ENCODE data around the gene CNTN4.

The CNTN4 gene

DNA sequence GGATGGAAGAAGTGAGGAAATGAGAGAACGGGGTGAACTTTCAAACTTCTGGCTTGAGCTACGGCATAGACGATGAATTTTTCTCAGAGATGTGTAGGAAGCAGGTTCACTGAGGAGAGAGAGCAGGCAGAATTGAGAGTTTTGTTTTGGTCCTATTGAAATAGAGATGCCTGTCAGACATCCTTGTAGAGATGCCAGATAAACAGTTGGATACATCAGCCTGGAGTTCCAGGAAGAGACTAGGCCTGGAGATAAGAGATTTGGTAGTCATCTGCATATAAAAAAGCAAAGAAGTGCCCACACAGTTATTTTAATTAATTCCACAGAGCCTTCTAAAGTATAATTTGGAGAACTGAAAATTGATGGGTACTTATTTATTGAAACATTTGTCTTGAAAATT is 515.9 kb downstream of the CNTN4 start:
- DNase-seq: no peak

DNA sequence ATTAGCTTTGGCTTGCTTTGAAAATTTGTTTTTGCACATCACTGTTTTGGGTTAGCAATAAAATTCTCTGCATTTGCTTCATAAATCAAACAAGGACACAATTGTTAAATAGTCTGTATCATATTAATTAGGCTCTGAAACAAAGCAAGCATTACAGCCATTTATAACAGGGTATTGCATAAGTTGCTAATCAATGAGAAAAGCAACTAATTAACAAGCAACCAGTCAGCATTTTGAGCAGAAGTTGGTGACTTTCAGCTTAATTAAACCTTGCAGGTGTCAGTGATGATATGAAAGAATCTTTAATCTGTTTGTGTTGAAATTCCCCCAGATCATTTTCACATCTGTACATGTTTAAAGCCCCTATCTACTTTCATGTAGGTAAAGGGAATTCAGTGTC is 516.4 kb downstream of the CNTN4 start:
- no peak for DNase-seq

DNA sequence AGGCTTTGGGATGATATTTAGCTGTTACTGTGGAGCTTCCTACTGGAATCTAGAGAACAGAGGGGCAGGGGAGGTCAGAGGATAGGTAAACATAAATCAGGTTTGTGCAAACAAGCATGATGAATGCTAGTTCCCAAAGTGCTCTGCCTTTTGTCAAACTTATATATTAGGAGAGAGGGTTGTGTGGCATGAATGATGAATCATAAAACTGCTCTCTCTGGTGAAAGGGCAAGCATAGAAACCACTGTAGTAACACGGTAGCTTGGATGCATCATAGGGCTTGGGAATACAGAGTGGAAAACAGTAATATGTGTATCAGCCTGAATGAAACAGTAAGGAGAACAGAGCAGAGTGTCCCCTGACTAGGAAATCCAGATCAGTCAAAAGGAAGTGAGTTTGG is 524.8 kb downstream of the CNTN4 start:
- no peak for DNase-seq

DNA sequence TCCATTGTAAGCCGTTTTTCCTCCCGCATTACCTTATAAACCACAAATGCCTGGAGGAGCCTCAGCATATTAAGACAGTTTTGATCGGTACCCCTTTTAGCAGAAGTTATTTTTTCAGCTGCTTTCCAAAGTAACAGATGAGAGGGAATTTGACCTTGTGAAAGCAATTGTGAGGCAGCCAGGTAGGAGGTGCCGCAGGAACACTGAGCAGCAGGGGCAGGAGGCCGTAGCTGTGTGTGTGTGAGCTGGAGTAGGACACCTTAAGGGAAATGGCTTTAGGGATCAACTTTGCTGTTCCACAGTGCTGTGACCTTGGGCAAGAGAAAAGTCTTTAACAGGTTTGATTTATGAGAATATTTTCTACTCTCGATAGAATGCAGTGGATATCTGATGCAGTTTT is 529.5 kb downstream of the CNTN4 start:
- no peak for DNase-seq

DNA sequence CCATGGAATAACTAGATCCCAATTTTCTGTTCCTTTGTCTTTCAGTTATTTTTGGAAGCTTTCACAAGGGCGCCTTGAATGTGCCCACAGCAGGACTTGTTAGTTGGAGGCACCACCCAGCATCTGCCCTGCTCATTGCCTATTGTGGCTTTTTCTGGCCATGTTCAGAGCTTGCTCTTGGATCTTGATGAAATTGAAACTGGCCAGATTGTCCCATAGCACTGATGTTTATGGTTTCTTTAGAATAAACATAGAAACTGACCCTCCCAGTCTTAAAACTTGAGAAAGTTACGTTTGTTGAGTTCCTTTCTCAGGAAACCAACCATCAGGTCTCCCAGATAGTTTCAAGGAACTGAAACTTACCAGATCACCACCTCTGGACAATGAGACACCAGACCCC is 536.8 kb downstream of the CNTN4 start:
- DNase-seq: no peak

DNA sequence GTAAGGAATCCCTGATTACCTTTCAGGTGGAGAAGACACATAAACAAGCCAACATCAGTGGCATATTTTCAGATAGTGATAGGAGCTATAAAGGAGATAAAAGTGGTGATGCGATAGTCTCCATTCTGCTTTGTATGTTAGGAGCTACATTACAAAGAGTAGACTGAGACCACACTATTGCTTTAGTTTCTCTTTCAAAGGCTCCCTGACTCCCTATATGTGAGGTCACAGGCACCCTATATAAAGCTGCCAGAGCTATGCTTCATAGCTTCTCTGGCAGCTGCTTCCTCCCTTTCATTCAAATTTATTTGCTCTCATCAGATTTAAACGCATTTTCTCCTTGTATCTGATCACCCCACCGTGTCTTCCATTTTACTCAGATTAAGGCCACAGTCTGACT is 544.9 kb downstream of the CNTN4 start:
- DNase-seq: no peak

DNA sequence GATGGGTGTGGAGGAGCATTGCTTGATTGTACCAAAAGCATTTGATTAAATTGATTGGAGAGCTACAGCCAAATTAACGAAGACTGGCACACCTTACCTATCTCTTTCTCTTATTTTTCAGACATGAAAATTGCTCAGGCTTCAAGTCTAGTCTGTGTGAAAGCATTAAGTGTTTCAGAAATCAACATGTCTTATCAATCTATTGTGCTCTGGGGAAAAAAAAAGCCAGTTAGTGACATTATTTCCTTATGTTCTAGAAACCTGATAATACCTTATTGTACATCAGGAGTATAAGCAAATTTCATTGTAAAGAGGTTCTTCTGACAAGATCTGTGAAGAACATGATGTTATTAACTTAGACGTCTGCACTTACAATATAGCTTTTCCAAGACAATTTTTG is 546.3 kb downstream of the CNTN4 start:
- no peak for DNase-seq

DNA sequence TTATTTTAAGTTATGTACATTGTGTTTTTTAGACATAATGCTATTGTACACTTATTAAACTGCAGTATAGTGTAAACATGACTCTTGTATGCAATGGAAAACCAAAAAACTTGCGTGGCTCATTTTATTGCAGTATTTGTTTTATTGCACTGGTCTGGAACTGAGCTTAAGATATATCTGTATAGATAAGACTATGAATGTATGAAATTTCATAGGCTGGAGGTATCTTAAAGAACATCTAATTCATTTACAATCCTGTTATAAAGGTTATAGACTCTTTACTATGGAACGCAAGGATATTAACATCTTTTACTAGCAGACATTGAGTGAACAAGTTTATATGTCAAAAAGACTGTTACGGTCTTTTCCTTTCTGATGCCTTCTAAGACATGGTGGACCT is 552.1 kb downstream of the CNTN4 start:
- DNase-seq: no peak

DNA sequence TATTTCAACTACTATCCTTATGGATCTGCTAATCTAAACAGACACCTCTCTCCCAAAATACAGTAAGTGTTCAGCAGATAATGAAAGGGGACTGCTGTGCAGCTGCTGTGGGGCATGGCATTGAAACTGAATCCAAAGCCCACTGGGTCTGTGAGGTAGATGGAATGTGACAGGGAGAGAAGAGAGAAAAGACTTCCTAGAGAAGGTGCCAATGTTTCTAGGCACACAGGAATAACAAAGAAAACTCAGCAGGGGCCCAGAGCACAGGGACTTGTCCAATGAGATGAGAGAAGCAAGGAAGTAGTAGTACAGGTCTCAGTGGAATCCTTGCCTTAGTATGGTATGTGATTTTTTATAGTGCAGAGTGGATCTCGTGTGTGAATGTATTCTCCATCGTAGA is 553.7 kb downstream of the CNTN4 start:
- DNase-seq: no peak

DNA sequence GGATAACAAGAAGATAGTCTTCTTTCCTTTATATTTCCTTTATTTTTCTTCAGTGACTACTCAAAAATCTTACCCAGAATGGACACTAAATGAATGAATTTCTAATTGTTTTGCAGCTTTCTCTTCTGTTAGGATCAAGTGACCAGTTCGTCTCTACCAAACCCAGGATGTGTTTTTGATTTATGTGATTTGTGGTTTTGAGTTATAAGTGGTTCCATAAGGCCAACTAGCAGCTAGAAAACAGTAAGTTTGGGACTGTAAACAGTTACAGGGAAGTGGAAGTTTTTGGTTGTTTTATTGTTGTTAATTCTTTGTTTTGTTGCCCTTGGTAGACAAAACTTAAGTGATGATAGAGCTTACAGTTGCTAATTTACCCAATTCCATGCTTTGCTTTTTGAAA is 555.0 kb downstream of the CNTN4 start:
- no peak for DNase-seq

DNA sequence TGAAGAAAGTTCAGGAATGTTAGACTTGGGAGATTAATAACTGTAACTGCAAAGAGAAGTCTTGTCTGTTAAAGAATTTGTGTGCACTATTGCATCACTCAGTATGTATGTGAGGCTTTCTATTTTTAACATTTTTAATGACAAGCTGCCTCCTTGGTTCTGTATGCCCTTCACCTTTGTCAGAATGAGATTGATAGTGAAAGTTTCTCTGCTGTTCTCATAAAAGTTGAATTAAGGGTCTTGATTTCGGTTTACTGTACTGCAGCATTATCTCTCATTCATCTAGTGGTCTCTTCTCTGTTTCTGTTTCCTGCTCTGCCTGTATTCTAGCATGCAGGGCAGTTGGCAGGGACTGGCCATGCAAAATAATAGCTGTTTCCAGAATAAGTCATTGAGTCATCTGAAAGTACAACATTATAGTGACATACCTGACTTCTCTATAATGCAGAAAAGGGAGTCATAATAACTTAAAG is 556.6 kb downstream of the CNTN4 start:
- no peak for DNase-seq

DNA sequence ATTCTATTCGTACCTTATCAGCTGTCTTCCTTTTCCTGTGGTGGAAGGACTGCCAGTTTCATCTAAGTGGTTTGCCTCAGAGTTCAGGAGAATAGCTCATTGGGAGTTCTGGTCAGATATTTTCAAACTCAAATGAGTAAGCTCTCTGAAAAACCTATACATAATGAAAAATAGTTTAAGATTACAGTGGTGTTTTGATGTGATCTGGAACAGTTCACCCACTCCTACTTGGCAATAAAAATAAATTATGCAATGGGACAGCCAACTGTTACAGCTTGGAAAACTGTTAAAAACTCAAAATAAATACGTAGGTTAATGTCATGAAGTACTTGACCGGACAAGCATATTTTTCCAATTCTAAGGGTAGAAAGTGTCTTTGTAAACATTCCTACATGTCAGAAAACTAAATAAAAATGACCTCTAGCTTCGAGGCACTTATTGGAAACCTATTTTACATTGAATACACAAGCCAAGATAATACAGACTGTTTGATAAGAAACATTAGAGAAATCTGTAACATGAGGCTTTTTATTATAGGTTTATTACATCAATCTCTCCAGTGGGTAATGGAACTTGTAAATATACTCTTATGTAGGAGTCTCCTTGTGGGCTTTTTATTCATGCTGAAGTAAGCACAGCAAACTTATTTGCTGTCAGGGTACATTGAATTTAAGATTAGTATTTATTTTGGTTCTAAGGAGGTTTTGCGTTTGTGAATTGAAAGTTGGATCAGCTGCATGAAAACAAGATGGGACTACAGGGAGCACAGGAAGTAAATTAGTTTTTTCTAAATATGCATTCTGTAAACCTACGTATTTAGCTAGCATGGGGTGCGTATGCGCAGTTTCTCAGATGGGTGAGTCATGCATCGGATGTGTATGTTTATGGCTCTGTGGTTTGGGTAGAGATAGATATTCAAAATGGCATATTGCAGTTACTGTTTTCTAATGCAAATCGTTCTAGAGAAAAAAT is 558.4 kb downstream of the CNTN4 start:
- DNase-seq: no peak

DNA sequence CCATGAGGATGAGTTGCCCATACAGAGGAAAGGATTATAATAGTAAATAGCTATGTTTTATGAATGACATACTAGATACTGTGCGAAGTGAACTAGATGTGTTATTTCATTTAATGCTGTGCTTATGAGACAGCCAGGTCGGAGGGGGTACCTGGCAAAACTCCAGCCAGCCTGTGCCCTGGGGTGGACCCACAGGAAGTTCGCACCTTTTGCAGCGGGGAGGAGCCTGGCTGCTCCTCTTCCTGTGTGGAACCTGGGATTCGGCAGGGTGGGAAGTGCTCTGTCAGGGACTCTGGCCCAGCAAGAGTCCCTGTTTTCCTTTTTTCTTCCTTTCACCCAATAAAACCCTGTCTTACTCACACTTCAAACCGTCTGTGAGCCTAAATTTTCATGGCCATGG is 559.3 kb downstream of the CNTN4 start:
- DNase-seq: no peak

DNA sequence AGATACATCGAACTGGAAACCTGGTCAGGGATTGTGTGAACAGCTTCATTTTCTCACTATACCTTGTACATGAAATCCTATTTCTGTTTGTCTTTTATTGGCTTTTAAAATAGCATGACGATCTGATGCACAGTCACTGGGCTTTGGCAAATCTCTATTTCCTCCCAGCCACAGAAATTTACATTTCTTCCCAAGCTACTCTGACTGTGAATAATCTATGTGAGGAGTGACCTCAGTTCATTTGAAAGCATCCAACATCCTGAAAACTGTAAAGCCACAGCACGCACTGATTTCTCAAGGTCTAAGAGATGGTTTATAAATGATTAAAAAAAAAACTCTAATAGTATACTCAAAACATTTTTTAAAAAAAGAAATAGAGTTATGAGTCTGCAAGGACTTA is 561.2 kb downstream of the CNTN4 start:
- DNase-seq: no peak

DNA sequence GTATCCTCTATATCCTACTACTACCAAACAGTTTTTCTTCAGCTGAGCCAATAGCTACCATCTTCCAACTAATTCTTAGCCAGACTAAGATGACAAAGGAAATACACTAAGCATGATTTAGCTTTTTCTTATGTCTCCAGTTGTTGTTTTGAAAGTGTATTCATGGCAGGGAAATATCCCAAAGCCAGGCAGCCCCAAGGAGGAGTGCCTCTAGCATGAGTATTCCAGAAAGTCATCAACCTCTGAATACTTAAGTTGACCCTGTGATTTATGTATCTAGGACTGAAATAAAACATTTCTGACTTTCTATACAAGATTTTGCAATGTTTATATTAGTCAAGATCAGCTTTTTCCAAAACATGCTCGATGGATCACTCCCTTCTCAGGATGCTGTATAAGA is 562.4 kb downstream of the CNTN4 start:
- DNase-seq: no peak

DNA sequence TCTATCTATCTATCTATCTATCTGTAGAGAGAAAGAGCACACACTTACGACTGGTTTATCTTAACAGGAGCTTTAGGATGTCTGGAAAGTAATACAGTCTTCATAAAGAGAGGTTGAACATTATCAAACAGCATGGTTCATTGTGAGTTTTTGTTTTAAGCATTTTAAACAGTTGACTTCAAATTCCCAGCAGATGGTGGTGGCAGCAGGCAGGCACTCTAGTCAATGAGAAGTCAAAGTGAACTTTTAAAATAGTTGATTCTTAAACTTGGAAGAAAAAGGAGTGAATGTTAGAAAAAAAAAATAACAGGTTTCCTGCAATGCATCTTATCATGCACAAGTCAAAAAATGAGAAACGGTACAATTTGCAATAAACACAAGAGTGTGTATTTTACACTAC is 578.8 kb downstream of the CNTN4 start:
- no peak for DNase-seq

DNA sequence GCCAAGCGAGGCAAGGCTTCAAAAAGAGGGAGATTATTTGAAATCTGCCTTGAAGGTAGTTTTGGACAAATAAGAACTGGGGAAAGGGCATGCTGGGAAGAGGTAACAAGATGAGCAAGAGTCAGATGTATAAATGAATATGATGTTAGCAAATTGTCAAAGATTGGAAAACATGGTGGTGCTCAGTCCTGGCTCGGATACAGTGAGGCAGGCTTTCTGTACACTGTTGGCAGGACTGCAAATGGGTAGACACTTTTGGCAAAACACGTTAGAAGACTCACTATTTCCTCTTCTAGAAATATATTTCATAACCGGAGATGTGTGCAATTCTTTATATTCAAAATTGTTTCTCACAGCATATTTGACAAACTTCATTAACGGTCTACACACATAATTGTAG is 581.6 kb downstream of the CNTN4 start:
- DNase-seq: no peak

DNA sequence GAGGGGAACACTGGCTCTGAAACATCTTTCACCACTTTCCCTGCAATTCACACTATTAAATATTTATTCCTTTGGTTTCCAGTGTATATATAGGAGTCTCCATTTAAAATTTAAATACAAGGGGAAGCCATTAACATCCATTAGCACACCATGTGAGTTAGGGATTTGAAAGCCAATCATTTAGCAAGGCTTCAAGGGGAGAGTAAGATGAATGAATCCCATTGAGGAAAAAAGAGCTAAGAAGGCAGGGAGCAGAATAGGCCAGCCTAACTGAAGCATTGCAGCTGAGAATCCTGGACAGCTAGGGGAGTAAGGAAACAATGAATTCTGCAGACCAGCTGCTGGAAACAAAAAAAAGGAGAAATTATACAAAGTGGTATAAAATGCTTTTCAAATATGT is 585.4 kb downstream of the CNTN4 start:
- DNase-seq: no peak

DNA sequence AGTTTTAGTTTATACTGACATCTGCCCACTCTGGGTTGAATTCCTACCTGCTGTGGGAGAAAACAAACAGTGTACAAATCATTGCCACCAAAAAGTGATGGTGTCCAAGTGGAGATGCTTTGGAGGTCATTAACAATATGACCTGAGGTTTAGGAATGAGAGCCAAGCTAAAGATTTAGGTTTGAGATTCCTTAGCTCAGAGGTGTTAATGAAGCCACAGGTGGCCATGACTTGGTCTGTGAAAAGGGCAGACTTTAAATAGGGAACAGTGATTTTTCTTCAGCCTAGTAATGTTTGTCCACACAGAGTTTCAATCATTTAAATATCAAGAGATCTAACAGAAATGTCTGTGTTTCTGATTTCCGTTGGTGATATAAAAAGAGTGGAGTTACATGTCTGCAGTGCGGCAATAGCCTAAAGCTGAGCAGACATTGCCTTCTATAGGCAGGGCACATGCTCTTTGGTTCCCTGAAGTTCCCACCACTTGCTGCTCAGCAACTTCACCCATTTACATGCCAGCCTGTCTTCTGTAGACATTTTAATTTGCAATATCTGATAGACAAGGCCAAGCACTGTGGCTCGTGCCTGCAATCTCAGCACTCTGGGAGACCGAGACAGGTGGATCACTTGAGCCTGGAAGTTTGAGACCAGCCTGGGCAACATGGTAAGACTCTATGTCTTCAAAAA is 588.3 kb downstream of the CNTN4 start:
- DNase-seq: no peak

DNA sequence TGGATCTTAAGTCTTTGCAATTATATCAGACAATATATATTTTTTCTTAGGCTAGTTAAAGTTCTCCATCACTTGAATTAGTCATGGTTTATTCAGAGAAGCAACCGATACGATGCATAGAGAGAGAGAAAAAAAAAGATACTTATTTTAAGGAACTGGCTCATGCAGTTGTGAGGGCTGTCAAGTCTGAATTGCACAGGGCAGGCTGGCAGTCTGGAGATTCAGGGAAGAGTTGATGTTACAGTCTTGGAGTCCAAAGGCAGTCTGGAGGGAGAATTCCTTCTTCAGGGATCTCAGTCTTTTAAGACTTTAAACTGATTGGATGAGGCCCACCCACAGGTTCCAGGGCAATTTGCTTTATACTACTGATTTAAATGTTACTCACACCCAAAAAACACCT is 598.9 kb downstream of the CNTN4 start:
- DNase-seq: no peak

DNA sequence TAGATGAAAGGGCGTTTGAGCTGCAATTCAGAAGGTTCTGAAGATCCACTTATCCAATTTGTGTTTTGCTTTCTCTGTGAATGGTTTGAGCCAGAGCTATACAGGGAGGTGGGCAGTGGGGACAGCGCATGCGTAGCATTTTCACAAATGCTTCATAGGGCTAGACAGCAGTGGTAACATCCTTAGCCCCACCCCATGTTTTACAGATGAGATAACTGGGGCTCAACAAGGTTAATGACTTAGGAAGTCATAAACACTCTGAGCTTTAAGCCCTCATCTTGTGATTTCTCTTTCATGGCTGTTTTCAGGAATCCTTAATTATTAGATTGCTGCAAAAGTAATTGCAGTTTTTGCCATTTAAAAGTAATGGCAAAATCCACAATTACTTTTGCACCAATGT is 602.8 kb downstream of the CNTN4 start:
- DNase-seq: no peak

DNA sequence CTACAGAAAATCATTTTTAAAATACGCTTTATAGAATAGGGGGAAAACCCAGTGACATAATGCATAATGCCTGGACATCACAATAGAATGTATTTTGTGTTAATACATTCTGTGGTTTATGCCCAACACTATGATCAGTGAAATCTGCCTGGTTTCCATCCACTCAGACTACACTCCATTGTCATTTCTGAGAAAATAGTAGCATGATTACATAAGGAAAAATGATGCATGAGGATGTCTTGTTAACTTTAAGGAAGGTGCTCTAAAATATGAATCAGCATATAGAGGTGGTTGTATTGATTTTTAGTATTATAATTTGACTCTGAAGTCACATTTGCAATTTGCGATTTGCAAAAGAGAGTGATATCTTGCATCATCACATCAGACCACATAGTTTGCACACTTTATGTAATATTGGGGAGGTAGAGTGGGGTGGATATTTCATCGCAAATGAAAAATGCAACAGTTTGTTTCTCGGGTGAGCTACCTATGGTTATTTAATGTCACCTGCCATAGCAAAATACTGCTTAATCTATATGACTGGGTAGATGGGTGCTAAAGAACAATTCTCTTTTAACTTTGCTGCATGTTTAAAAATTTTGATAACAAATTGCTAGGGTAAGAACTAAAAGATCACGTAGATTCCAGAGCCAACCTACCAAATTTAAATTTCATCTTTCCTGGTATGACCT is 607.6 kb downstream of the CNTN4 start:
- no peak for DNase-seq

DNA sequence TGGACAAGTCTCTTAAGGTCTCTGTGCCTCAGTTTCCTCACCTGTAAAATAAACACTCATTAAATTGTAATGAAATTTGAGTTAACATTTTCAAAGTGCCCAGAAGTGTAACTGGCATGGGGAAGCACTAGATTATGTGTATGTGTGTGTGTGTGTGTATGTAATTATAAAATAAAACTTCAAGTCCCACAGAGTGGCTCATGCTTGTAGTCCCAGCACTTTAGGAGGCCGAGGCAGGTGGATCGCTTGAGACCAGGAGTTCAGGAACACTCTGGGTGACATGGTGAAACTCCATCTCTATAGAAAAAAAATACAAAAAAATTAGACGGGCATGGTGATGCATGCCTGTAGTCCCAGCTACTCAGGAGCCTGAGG is 608.2 kb downstream of the CNTN4 start:
- no peak for DNase-seq

DNA sequence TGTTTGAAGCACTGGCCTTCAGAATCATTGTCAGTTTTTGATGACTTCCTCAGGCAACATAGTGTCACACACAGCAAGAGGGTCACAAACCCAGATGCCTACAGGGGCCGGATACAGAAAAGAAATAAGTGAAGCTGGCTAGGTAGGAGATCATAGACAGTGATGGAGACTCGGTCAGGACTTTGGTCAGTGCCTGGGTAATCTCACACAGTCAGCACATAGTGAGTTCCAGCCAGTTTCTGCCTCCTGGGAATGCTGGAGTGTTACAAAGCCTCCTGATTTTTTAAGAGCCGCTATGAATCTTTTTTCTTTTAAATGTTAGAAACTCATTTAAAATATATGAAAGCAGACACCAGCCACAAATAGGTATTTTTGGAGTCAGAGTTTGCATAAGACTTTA is 612.4 kb downstream of the CNTN4 start:
- DNase-seq: no peak
